Parathyroid adenoma (tissue), 2 donors: ENCODE data around the gene RIMS1.

Experiments used
- H2AFZ ChIP-seq: fragments of 300-600 bp; sonication (generic); one replicate; pipeline ENCODE4 v1.7.0; 2017; ENCODE audit warnings: antibody characterized with exemption, mild to moderate bottlenecking
- H3K27ac ChIP-seq: fragments of 300-600 bp; sonication (generic); one replicate; pipeline ENCODE4 v1.7.0; 2017
- H3K27me3 ChIP-seq: fragments of 300-600 bp; sonication (generic); one replicate; pipeline ENCODE4 v1.7.0; 2017; ENCODE audit warnings: low read length; ENCODE audit not compliant: control insufficient read depth, insufficient read depth
- H3K36me3 ChIP-seq: fragments of 300-600 bp; sonication (generic); one replicate; pipeline ENCODE4 v1.7.0; 2017; ENCODE audit warnings: low read length; ENCODE audit not compliant: control insufficient read depth, insufficient read depth
- H3K4me1 ChIP-seq: fragments of 300-600 bp; sonication (generic); one replicate; pipeline ENCODE4 v1.7.0; 2017; ENCODE audit warnings: control low read depth
- H3K4me2 ChIP-seq: fragments of 300-600 bp; sonication (generic); one replicate; pipeline ENCODE4 v1.7.0; 2017; ENCODE audit warnings: low read length
- H3K4me3 ChIP-seq: fragments of 300-600 bp; sonication (generic); one replicate; pipeline ENCODE4 v1.7.0; 2017; ENCODE audit warnings: low read depth, low read length
- H3K79me2 ChIP-seq: fragments of 300-600 bp; sonication (generic); one replicate; pipeline ENCODE4 v1.7.0; 2017; ENCODE audit warnings: control low read depth
- H3K9ac ChIP-seq: fragments of 300-600 bp; sonication (generic); one replicate; pipeline ENCODE4 v1.7.0; 2017; ENCODE audit warnings: mild to moderate bottlenecking
- H3K9me3 ChIP-seq: fragments of 300-600 bp; sonication (generic); one replicate; pipeline ENCODE4 v1.7.0; 2017; ENCODE audit warnings: low read length; ENCODE audit not compliant: control insufficient read depth
- TF ChIP-seq, protein P1 (sequence below): fragments of 300-600 bp; sonication (generic); IDR thresholded peaks from one replicate; pipeline ENCODE4 v1.7.0; 2017; ENCODE audit warnings: antibody characterized with exemption, mild to moderate bottlenecking
- donor health status: primary hyperparathyroidism.

RIMS1 gene

GRCh38 chr6:71977884-71978283 lies 91.5 kb downstream of the RIMS1 start:
- Histone ChIP-seq H3K4me2 (no peak overlapping the region), H3K36me3 (no peaks in the 10 kb centered on the region), H3K79me2 (no peaks in the 10 kb centered on the region), H2AFZ (no peak overlapping the region), H3K4me1 (no peaks in the 10 kb centered on the region), H3K4me3 (no peak overlapping the region), H3K27me3 (no peaks in the 10 kb centered on the region), H3K9ac (no peak overlapping the region), H3K9me3 (no peaks in the 10 kb centered on the region), H3K27ac (no peak overlapping the region)
- TF ChIP-seq, protein P1, sequence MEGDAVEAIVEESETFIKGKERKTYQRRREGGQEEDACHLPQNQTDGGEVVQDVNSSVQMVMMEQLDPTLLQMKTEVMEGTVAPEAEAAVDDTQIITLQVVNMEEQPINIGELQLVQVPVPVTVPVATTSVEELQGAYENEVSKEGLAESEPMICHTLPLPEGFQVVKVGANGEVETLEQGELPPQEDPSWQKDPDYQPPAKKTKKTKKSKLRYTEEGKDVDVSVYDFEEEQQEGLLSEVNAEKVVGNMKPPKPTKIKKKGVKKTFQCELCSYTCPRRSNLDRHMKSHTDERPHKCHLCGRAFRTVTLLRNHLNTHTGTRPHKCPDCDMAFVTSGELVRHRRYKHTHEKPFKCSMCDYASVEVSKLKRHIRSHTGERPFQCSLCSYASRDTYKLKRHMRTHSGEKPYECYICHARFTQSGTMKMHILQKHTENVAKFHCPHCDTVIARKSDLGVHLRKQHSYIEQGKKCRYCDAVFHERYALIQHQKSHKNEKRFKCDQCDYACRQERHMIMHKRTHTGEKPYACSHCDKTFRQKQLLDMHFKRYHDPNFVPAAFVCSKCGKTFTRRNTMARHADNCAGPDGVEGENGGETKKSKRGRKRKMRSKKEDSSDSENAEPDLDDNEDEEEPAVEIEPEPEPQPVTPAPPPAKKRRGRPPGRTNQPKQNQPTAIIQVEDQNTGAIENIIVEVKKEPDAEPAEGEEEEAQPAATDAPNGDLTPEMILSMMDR, result no peak

GRCh38 chr6:71979911-71980310 lies 93.6 kb downstream of the RIMS1 start:
- H3K36me3 ChIP-seq, result no peaks in the 10 kb centered on the region
- no peak overlapping the region for H3K4me3 ChIP-seq
- no peak overlapping the region for H3K9ac ChIP-seq
- TF ChIP-seq, protein P1, result no peak
- H3K27me3 ChIP-seq, result no peaks in the 10 kb centered on the region
- no peaks in the 10 kb centered on the region for H3K4me1 ChIP-seq
- no peak overlapping the region for H3K27ac ChIP-seq
- H3K9me3 ChIP-seq, result no peaks in the 10 kb centered on the region
- H3K79me2 ChIP-seq, result no peaks in the 10 kb centered on the region
- no peak overlapping the region for H3K4me2 ChIP-seq
- H2AFZ ChIP-seq, result no peak overlapping the region

DNA sequence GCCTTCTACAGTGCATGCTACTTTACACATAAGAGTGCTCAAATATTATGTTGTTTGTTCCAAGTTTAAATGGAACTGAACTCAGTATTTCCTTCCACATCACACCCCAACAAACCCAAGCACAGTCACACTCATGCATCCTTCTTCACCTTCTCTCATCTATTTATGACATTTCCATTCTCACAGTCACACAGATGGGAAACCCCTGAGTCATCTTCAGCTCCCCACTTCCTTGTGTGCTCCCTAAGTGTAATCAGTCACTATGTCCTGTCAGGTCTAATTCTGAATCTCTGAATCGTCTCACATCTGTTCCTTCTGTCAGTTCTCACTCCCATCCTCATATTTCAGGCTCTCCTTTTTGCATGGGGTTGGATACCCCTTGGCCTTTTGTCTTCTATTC lies 96.0 kb downstream of the RIMS1 start:
- Histone ChIP-seq H3K9ac (no peak overlapping the region), H3K9me3 (no peaks in the 10 kb centered on the region), H3K4me1 (no peaks in the 10 kb centered on the region), H3K4me3 (no peak overlapping the region), H3K27me3 (no peaks in the 10 kb centered on the region), H3K36me3 (no peaks in the 10 kb centered on the region), H3K27ac (no peak overlapping the region), H3K4me2 (no peak overlapping the region), H2AFZ (no peak overlapping the region), H3K79me2 (no peaks in the 10 kb centered on the region)
- TF ChIP-seq, protein P1, result no peak

DNA sequence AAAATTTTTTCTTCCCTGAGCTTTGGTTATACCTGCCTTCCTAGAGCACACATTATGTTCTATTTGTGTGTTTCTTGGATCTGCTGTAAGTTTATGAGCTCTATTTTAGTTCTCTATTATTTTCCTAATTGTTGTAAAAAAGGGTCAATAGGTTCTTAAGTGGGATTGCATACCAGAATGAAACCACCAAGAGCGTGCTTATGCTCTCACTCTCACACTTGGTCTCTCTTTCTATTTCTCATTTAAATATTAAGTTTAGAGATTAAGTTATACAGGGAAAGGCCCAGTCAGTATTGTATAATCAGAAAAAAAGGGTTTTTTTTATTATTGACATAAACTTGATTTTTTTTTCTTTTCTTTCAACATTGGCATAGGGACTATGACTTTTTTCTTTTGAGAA lies 96.8 kb downstream of the RIMS1 start:
- TF ChIP-seq, protein P1, result no peak
- no peaks in the 10 kb centered on the region for H3K27me3 ChIP-seq
- H3K79me2 ChIP-seq, result no peaks in the 10 kb centered on the region
- H3K4me3 ChIP-seq, result no peak overlapping the region
- H3K4me1 ChIP-seq, result no peaks in the 10 kb centered on the region
- H3K27ac ChIP-seq, result no peak overlapping the region
- H3K9ac ChIP-seq, result no peak overlapping the region
- no peak overlapping the region for H3K4me2 ChIP-seq
- H3K9me3 ChIP-seq, result no peaks in the 10 kb centered on the region
- no peaks in the 10 kb centered on the region for H3K36me3 ChIP-seq
- no peak overlapping the region for H2AFZ ChIP-seq

DNA sequence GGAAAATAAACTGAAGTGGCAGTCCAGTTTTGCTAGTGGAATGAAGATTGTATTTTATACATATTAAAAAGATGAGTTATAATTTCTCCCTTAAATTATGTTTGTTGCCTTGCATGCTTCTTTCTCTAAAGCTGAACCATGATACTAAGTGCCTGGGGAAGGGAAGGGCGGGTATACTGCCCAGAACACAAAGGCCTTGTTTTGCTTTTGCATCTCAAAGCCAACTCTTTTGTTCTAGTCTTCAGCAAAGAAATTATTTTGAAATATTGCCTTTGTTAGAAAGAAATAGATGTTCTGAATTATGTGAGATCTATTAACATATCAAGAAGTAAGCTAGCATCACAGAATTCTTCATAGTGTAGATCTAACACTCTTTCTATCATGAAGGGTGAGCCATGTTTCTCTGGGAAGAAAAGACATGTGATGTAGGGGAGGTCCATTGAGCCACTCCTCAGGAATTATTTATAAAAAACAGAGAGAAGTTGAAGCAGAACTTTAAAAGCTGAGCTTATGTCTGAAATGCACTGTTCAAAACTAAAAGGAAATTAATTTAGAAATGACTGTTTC lies 108.4 kb downstream of the RIMS1 start:
- Histone ChIP-seq H3K9ac (no peak overlapping the region), H3K4me3 (no peak overlapping the region)
- TF ChIP-seq, protein P1, result no peak

More for the DNA sequence above, 108.4 kb downstream of the RIMS1 start:
- no peaks in the 10 kb centered on the region for H3K9me3 ChIP-seq
- H3K27ac ChIP-seq, result no peak overlapping the region
- H3K27me3 ChIP-seq, result no peaks in the 10 kb centered on the region
- H2AFZ ChIP-seq, result no peak overlapping the region
- H3K4me2 ChIP-seq, result no peak overlapping the region
- H3K4me1 ChIP-seq, result no peaks in the 10 kb centered on the region
- H3K79me2 ChIP-seq, result no peaks in the 10 kb centered on the region
- no peaks in the 10 kb centered on the region for H3K36me3 ChIP-seq
